ENCODE results near the gene CHKB. TPM values are rescaled to one million over a fixed set of nuclear protein-coding genes. Genes with fewer than 3 reads are reported as not detected.

Gene CHKB
- total and polyA plus RNA-seq, 12 donors: 34.1 to 917 (median 95.3) TPM

DNA sequence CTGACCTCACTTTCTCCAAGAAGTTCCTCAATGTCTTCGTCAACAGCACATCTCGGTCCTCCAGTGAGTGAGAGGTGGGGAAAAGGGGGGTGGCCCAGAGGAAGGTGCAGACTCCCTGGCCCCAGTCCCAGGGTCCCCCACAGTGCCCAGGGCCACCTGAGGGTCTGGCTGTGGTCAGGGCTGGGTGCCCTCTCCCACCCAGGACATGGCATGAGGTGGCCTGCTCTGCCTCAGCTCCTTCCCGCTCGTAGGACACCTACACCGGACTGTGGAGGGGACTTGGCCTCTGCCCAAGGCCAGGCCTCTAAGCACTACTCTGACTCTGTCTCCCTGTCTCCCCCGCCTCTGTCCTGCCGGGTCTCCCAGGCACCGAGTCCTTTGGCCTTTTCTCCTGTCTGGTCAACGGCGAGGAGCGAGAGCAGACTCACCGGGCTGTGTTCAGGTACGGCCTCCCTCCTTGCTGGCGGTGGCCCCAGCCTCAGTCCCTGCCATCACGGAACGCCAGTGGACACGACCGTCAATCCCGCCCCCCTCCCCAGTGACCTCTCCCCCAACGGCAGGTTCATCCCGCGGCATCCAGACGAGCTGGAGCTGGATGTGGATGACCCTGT lies 22.5 kb upstream of the CHKB start:
- peaks cover 0 to 2% of the 10 kb centered on the region in 2 donors for H3K4me1 ChIP-seq (replicated peaks in 1 of 2)
- DNase-seq: no peak
- no peak overlapping the region for H3K27ac ChIP-seq
- no peak overlapping the region for H3K4me3 ChIP-seq
- intact Hi-C loops (cut with DNase I): no loop called here
- H3K27me3 ChIP-seq: peaks cover 6% of the 10 kb centered on the region
- TF ChIP-seq POLR2A (IDR thresholded peaks at IDR 0.05): no peak
- TF ChIP-seq, protein P1, sequence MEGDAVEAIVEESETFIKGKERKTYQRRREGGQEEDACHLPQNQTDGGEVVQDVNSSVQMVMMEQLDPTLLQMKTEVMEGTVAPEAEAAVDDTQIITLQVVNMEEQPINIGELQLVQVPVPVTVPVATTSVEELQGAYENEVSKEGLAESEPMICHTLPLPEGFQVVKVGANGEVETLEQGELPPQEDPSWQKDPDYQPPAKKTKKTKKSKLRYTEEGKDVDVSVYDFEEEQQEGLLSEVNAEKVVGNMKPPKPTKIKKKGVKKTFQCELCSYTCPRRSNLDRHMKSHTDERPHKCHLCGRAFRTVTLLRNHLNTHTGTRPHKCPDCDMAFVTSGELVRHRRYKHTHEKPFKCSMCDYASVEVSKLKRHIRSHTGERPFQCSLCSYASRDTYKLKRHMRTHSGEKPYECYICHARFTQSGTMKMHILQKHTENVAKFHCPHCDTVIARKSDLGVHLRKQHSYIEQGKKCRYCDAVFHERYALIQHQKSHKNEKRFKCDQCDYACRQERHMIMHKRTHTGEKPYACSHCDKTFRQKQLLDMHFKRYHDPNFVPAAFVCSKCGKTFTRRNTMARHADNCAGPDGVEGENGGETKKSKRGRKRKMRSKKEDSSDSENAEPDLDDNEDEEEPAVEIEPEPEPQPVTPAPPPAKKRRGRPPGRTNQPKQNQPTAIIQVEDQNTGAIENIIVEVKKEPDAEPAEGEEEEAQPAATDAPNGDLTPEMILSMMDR (IDR thresholded peaks at IDR 0.05): no peak
- no peaks in the 10 kb centered on the region for H3K9me3 ChIP-seq (replicated peaks in 1 of 3)
- peaks cover 0 to 14% of the 10 kb centered on the region in 2 donors for H3K36me3 ChIP-seq (replicated peaks in 1 of 2)
- WGBS, 4 donors: 86 to 91% (median 89%) methylated on average over 19 to 23 of the region's 23 CpGs

DNA sequence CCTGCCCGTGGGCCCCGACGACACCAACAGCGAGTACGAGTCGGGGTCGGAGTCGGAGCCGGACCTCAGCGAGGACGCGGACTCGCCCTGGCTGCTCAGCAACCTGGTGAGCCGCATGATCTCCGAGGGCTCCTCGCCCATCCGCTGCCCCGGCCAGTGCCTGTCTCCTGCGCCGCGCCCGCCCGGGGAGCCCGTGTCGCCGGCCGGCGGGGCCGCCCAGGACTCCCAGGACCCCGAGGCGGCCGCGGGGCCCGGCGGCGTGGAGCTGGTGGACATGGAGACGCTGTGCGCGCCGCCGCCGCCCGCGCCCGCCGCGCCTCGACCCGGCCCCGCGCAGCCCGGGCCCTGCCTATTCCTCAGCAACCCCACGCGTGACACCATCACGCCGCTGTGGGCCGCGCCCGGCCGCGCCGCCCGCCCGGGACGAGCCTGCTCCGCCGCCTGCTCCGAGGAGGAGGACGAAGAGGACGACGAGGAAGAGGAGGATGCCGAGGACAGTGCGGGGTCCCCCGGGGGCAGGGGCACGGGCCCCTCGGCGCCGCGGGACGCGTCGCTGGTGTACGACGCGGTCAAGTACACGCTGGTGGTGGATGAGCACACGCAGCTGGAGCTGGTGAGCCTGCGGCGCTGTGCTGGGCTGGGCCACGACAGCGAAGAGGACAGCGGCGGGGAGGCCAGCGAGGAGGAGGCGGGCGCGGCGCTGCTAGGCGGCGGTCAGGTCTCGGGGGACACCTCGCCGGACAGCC lies 21.8 kb upstream of the CHKB start:
- peaks cover 0 to 14% of the 10 kb centered on the region in 2 donors for H3K36me3 ChIP-seq (replicated peaks in 1 of 2)
- H3K4me1 ChIP-seq (replicated peaks in 1 of 2): peaks cover 0 to 5% of the 10 kb centered on the region in 2 donors
- WGBS, 4 donors: 65 to 81% (median 77%) methylated on average over 33 to 103 of the region's 103 CpGs
- H3K27ac ChIP-seq: no peak overlapping the region
- H3K9me3 ChIP-seq (replicated peaks in 1 of 3): no peaks in the 10 kb centered on the region
- intact Hi-C loops (cut with DNase I): no loop called here
- no peak for TF ChIP-seq POLR2A (IDR thresholded peaks at IDR 0.05)
- TF ChIP-seq, protein P1 (IDR thresholded peaks at IDR 0.05): no peak
- DNase-seq: no peak
- peaks cover 6% of the 10 kb centered on the region for H3K27me3 ChIP-seq
- no peak overlapping the region for H3K4me3 ChIP-seq

DNA sequence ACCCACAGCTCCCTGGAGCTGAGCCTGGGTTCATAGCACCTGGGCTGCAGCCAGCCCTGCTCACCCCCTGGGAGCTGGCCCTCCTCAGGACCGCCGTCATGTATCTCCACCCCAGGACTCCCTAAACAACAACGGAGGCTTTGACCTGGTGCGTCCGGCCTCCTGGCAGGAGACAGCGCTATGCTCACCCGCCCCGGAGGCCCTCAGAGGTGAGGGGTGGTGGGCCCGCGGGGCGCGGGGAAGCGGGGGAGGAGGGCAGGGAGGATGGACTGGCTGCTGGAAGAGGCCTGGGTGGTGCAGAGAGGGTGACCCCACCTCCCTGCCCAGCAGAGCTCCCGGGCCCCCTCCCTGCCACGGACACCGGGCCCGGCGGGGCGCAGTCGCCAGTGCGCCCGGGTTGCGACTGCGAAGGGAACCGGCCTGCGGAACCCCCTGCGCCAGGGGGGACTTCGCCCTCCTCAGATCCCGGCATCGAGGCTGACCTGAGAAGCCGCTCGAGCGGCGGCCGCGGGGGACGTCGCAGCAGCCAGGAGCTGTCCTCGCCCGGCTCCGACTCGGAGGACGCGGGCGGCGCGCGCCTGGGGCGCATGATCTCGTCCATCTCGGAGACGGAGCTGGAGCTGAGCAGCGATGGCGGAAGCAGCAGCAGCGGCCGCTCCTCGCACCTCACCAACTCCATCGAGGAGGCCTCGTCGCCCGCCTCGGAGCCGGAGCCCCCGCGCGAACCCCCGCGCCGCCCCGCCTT lies 21.0 kb upstream of the CHKB start:
- Histone ChIP-seq H3K9me3 (replicated peaks in 1 of 3) (no peaks in the 10 kb centered on the region), H3K27me3 (peaks cover 6% of the 10 kb centered on the region), H3K27ac (no peak overlapping the region), H3K4me3 (no peak overlapping the region), H3K36me3 (replicated peaks in 1 of 2) (peaks cover 0 to 14% of the 10 kb centered on the region in 2 donors), H3K4me1 (replicated peaks in 1 of 2) (peaks cover 0 to 5% of the 10 kb centered on the region in 2 donors)
- intact Hi-C loops (cut with DNase I): no loop called here
- 59 to 85% (median 68%) methylated on average over 21 to 70 of the region's 70 CpGs for WGBS, 4 donors
- TF ChIP-seq, protein P1 (IDR thresholded peaks at IDR 0.05): no peak
- no peak for TF ChIP-seq POLR2A (IDR thresholded peaks at IDR 0.05)
- no peak for DNase-seq

DNA sequence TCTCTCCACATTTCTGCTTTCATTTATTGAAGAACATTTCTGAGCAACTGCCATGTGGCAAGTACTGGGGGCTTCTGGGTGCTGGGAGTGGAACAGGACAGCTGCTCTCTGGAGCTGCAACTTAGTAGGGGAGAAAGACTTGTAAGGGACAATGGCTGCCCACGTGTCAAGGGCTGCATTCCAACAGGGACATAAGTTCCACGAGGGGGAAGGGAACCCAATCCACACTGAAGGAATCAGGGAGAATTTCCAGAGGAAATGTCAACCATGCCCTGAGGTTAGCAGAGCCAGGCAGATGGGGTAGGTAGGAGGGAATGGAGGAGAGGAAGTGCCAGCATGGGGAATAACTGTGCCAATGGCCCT lies 19.7 kb upstream of the CHKB start:
- peaks cover 6% of the 10 kb centered on the region for H3K27me3 ChIP-seq
- no peak overlapping the region for H3K27ac ChIP-seq
- DNase-seq: no peak
- no peak for TF ChIP-seq POLR2A (IDR thresholded peaks at IDR 0.05)
- TF ChIP-seq, protein P1 (IDR thresholded peaks at IDR 0.05): no peak
- H3K36me3 ChIP-seq (replicated peaks in 1 of 2): peaks cover 0 to 14% of the 10 kb centered on the region in 2 donors
- WGBS, 4 donors: 30 to 59% (median 52%) methylated on average over 2 of the region's 2 CpGs
- intact Hi-C loops (cut with DNase I): no loop called here
- peaks cover 0 to 5% of the 10 kb centered on the region in 2 donors for H3K4me1 ChIP-seq (replicated peaks in 1 of 2)
- no peak overlapping the region for H3K4me3 ChIP-seq
- no peaks in the 10 kb centered on the region for H3K9me3 ChIP-seq (replicated peaks in 1 of 3)

Data from adrenal gland (tissue), 12 donors.